GM13976 (cell line): ENCODE results near the gene EVC2.

Experiments
- DNase-seq: peaks from one replicate; pipeline ENCODE4 v3.0.0; 2012; ENCODE audit warnings: low spot score
- in situ Hi-C: fragments of 300-500 bp; cut with MboI; formaldehyde crosslinking; loops from one replicate; pipeline ENCODE4 v1.12.0; 2022; ENCODE audit warnings: low sequenced_read_pairs, mixed read lengths, inconsistent platforms; ENCODE audit not compliant: unreplicated experiment
- TF ChIP-seq, protein P1 (sequence below): IDR thresholded peaks from 2 replicates; pipeline ENCODE4 v1.5.1; 2012; ENCODE audit warnings: borderline replicate concordance, mild to moderate bottlenecking; ENCODE audit not compliant: insufficient read depth; ENCODE audit errors: extremely low read depth, missing control alignments, control extremely low read depth

EVC2 gene

DNA sequence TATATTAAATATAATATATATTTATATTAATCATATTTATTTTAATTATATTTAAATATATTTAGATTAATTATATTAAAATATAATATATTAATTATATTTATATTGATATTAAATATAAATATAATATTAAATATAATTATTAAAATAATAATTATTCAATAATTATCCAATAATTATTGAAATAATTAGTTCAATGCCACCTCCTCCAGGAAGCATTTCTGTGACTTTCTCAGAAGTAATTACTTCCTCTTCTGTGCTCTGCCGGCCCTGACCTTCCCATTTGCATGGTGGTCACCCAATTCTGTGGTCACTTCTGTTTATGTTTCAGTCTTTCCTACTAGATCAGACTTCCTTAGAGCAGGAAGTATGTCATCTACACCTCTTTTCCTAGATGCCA, 45.8 kb downstream of the EVC2 start:
- TF ChIP-seq, protein P1, sequence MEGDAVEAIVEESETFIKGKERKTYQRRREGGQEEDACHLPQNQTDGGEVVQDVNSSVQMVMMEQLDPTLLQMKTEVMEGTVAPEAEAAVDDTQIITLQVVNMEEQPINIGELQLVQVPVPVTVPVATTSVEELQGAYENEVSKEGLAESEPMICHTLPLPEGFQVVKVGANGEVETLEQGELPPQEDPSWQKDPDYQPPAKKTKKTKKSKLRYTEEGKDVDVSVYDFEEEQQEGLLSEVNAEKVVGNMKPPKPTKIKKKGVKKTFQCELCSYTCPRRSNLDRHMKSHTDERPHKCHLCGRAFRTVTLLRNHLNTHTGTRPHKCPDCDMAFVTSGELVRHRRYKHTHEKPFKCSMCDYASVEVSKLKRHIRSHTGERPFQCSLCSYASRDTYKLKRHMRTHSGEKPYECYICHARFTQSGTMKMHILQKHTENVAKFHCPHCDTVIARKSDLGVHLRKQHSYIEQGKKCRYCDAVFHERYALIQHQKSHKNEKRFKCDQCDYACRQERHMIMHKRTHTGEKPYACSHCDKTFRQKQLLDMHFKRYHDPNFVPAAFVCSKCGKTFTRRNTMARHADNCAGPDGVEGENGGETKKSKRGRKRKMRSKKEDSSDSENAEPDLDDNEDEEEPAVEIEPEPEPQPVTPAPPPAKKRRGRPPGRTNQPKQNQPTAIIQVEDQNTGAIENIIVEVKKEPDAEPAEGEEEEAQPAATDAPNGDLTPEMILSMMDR = no peak
- in situ Hi-C loops = no loop called here
- no peak for DNase-seq

GRCh38 chr4:5661237-5661636, 47.1 kb downstream of the EVC2 start:
- no peak for DNase-seq
- in situ Hi-C loops = no loop called here
- TF ChIP-seq, protein P1 = no peak

DNA sequence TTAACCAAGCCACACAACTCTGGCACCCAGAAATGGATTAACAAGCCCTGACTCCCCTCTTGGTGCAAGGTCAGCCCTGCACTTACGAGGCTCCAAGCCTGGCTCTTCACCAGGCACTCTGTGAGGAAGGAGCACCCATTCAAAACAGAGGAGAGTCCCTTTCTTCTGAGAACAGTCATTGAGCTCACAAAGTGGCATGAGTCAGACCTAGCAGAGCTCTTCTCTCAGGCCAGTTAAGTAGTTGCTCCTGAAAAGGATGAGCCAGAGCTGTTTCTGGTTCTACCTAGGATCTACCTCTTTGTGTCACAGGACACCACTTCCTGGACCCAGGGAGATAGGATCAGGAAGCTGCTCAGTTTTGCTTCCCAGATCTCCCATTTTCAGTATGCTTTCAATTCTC, 48.2 kb downstream of the EVC2 start:
- DNase-seq = no peak
- in situ Hi-C loops = no loop called here
- TF ChIP-seq, protein P1 = no peak

DNA sequence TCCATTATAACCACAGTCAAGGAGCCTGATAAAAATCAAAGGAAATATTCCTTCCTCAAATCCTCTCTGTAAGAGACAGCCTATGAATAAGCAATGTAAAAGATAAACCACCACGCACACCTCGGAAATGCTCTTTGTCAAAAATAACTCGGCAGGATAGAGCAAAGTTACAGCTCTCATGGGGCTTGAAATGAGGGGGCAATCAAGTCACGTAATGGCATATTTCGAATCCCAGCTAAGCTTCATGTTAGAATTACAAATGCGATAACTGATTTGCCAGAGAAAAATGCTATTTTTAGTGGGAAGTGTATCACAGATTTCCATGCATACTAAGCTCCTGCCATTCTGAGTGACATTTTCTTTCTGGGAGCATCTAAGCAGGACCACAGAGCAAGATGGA, 49.4 kb downstream of the EVC2 start:
- in situ Hi-C loops = no loop called here
- DNase-seq = no peak
- TF ChIP-seq, protein P1 = no peak

DNA sequence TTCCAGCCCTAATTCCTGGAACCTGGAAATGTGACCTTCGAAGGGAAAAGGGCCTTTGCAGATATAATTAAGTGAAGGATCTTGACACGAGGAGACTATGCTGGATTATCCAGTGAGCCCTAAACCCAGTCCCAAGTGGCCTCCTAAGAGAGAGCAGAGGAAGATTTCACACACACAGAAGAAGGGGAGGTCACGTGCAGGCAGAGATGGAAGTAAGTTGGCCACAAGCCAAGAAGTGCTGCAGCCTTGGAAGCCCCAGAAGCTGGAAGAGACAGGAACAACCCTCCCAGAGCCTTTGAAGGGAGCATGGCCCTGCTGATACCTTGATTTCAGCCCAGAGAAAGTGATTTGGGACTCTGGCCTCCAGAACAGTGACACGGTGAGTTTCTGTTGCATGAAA, 51.9 kb downstream of the EVC2 start:
- no peak for DNase-seq
- TF ChIP-seq, protein P1 = no peak
- in situ Hi-C loops = no loop called here

GRCh38 chr4:5654791-5655190, 53.6 kb downstream of the EVC2 start:
- DNase-seq = no peak
- in situ Hi-C loops = no loop called here
- TF ChIP-seq, protein P1 = no peak

DNA sequence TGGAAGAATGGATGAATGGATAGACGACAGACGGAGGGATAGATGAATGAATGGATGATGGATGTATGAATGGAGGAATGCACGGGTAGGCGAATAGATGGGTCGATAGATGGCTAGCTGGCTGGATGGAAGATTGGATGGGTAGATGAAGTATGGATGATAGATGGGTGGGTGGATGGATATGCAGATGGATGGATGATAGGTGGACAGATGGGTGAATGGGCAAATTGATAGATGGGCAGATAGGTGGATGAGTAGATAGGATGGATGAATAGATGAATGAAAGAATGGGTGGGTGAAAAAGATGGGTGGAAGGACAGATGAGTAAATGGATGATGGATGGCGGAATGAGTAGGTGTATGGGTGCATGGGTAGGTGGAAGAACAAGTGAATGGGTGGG, 57.3 kb downstream of the EVC2 start:
- TF ChIP-seq, protein P1 = no peak
- in situ Hi-C loops = no loop called here
- no peak for DNase-seq
